Gastrocnemius medialis (tissue), 4 donors: ENCODE data around the gene PRDM7.

Experiments used
- POLR2A ChIP-seq, 2 donors: fragments of 450-650 bp; IDR thresholded peaks; one replicate each; pipeline ENCODE4 v1.6.1; 2017; ENCODE audit warnings: antibody characterized with exemption in 2 of 2, mild to moderate bottlenecking in 2 of 2, moderate library complexity in 2 of 2
- TF ChIP-seq, protein P1 (sequence below), 5 experiments: fragments of 450-650 bp in 3 of 5; fragments of 200-600 bp in 2 of 5; sonication (generic) in 2 of 5; IDR thresholded peaks in 4 of 5; conservative IDR thresholded peaks in 1 of 5; 1 replicate in 4 of 5; 2 replicates in 1 of 5; pipeline ENCODE4 v1.5.1; 2016 to 2019; ENCODE audit warnings: antibody characterized with exemption in 5 of 5, mild to moderate bottlenecking in 3 of 5, moderate library complexity in 3 of 5

DNA sequence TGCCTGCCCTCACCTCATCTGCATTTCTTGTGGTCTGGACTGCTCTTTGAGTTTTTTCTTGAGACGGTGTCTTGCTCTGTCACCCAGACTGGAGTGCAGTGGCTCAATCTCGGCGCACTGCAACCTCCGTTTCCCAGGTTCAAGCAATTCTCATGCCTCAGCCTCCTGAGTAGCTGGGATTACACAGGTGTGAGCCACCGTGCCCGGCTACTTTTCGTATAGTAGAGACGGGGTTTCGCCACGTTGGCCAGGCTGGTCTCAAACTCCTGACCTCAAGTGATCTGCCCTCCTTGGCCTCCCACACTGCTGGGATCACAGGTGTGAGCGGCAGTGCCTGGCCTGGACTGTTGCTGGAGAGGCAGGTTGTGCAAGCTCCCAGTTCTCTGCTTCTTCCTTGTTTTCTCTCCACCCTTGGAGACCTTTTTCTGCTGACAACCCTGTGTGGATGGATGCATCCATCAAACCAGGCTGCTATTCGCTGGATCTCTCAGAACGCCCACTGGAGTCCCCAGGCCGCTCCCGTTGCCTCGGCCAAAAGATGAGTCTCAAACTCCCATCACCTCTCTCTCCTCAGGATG lies 35.1 kb downstream of the PRDM7 start:
- TF ChIP-seq, protein P1, sequence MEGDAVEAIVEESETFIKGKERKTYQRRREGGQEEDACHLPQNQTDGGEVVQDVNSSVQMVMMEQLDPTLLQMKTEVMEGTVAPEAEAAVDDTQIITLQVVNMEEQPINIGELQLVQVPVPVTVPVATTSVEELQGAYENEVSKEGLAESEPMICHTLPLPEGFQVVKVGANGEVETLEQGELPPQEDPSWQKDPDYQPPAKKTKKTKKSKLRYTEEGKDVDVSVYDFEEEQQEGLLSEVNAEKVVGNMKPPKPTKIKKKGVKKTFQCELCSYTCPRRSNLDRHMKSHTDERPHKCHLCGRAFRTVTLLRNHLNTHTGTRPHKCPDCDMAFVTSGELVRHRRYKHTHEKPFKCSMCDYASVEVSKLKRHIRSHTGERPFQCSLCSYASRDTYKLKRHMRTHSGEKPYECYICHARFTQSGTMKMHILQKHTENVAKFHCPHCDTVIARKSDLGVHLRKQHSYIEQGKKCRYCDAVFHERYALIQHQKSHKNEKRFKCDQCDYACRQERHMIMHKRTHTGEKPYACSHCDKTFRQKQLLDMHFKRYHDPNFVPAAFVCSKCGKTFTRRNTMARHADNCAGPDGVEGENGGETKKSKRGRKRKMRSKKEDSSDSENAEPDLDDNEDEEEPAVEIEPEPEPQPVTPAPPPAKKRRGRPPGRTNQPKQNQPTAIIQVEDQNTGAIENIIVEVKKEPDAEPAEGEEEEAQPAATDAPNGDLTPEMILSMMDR (IDR thresholded peaks at IDR 0.05 in 4 of 5, conservative IDR thresholded peaks at IDR 0.05 in 1 of 5) = no peak
- TF ChIP-seq POLR2A (IDR thresholded peaks at IDR 0.05) = no peak
